ENCODE results near the gene ETV3. TPM values are rescaled to one million over a fixed set of nuclear protein-coding genes. Genes with fewer than 3 reads are reported as not detected.

The ETV3 gene
- total RNA-seq, 1 donor from 2014 or later = 14.6 TPM

- Histone ChIP-seq H3K36me3 (no peaks in the 10 kb centered on the region), H3K27me3 (ENCODE audit: low read depth) (peaks cover 4% of the 10 kb centered on the region), H3K27ac (replicated peaks) (no peak overlapping the region), H3K4me3 (no peak overlapping the region), H3K4me1 (peaks cover 16% of the 10 kb centered on the region), H3K9me3 (replicated peaks) (no peaks in the 10 kb centered on the region)
- no peak for DNase-seq
- TF ChIP-seq CTCF (IDR thresholded peaks at IDR 0.05; ENCODE audit: borderline replicate concordance) = no peak
- intact Hi-C loops (cut with micrococcal nuclease) = no loop called here
These were observed 43.1 kb downstream of the ETV3 start for GRCh38 chr1:157095091-157095490.

- intact Hi-C loops (cut with micrococcal nuclease) = no loop called here
- no peak for TF ChIP-seq CTCF (IDR thresholded peaks at IDR 0.05; ENCODE audit: borderline replicate concordance)
- DNase-seq = peak; percentile 54
- peak overlapping the region; percentile 37 for H3K27ac ChIP-seq (replicated peaks)
- H3K4me1 ChIP-seq = peaks cover 16% of the 10 kb centered on the region
- H3K4me3 ChIP-seq = no peak overlapping the region
- H3K36me3 ChIP-seq = no peaks in the 10 kb centered on the region
- peaks cover 4% of the 10 kb centered on the region for H3K27me3 ChIP-seq (ENCODE audit: low read depth)
- H3K9me3 ChIP-seq (replicated peaks) = no peaks in the 10 kb centered on the region
These were observed 45.4 kb downstream of the ETV3 start for GRCh38 chr1:157092831-157093230.

- intact Hi-C loops (cut with micrococcal nuclease) = loop anchor here (2.0 kb wide), 1 partner anchor 65 kb away; no protein-coding TSS in a partner anchor
- H3K9me3 ChIP-seq (replicated peaks) = no peaks in the 10 kb centered on the region
- no peak for DNase-seq
- H3K4me1 ChIP-seq = peaks cover 16% of the 10 kb centered on the region
- no peak overlapping the region for H3K4me3 ChIP-seq
- H3K27ac ChIP-seq (replicated peaks) = no peak overlapping the region
- TF ChIP-seq CTCF (IDR thresholded peaks at IDR 0.05; ENCODE audit: borderline replicate concordance) = no peak
- H3K36me3 ChIP-seq = no peaks in the 10 kb centered on the region
- peaks cover 4% of the 10 kb centered on the region for H3K27me3 ChIP-seq (ENCODE audit: low read depth)
These were observed 46.4 kb downstream of the ETV3 start for GRCh38 chr1:157091668-157092273.

- H3K4me3 ChIP-seq = no peak overlapping the region
- H3K27ac ChIP-seq (replicated peaks) = no peak overlapping the region
- intact Hi-C loops (cut with micrococcal nuclease) = loop anchor here (2.0 kb wide), 1 partner anchor 66 kb away; no protein-coding TSS in a partner anchor
- no peaks in the 10 kb centered on the region for H3K36me3 ChIP-seq
- peaks cover 16% of the 10 kb centered on the region for H3K4me1 ChIP-seq
- peaks cover 4% of the 10 kb centered on the region for H3K27me3 ChIP-seq (ENCODE audit: low read depth)
- no peaks in the 10 kb centered on the region for H3K9me3 ChIP-seq (replicated peaks)
- DNase-seq = no peak
- TF ChIP-seq CTCF (IDR thresholded peaks at IDR 0.05; ENCODE audit: borderline replicate concordance) = no peak
These were observed 47.0 kb downstream of the ETV3 start for GRCh38 chr1:157091186-157091585.

GRCh38 chr1:157090771-157091170 lies 47.4 kb downstream of the ETV3 start:
- Histone ChIP-seq H3K4me1 (peaks cover 16% of the 10 kb centered on the region), H3K27ac (replicated peaks) (peak overlapping the region; percentile 11), H3K4me3 (no peak overlapping the region), H3K27me3 (ENCODE audit: low read depth) (peaks cover 4% of the 10 kb centered on the region), H3K36me3 (no peaks in the 10 kb centered on the region), H3K9me3 (replicated peaks) (no peaks in the 10 kb centered on the region)
- intact Hi-C loops (cut with micrococcal nuclease) = loop anchor here (2.0 kb wide), 1 partner anchor 66 kb away; no protein-coding TSS in a partner anchor
- no peak for DNase-seq
- no peak for TF ChIP-seq CTCF (IDR thresholded peaks at IDR 0.05; ENCODE audit: borderline replicate concordance)
